PC-9 (cell line): Measurements from ENCODE around the gene OBI1.

Experiments used
- EZH2 ChIP-seq: fragments of 200-600 bp; sonication (generic); IDR thresholded peaks from 2 replicates; pipeline ENCODE4 v1.8.0; 2017; ENCODE audit warnings: antibody characterized with exemption, low read depth
- TF ChIP-seq, protein P1 (sequence below): fragments of 200-600 bp; sonication (generic); conservative IDR thresholded peaks from 2 replicates; pipeline ENCODE4 v1.6.1; 2017; ENCODE audit warnings: mixed run types, antibody characterized with exemption, mild to moderate bottlenecking, moderate library complexity

DNA sequence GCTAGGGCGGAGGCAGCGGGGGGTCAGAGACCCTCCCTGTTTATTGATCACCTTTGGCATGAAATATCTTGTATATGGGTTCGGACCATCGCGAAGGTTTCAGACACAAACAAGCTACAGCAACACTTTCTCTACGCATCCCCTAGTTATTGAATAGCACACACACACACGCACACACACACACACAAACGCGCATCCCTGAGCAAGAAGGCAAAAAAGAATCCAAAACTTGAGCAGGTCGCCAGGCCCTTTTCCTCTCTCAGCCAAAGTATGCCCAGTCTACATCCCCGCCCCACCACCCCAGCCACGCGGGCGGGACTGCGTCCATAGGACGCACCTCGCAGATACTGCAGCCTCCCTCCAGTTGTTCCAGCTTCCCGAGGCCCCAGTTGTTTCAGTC is 71.6 kb downstream of the OBI1 start:
- TF ChIP-seq, protein P1, sequence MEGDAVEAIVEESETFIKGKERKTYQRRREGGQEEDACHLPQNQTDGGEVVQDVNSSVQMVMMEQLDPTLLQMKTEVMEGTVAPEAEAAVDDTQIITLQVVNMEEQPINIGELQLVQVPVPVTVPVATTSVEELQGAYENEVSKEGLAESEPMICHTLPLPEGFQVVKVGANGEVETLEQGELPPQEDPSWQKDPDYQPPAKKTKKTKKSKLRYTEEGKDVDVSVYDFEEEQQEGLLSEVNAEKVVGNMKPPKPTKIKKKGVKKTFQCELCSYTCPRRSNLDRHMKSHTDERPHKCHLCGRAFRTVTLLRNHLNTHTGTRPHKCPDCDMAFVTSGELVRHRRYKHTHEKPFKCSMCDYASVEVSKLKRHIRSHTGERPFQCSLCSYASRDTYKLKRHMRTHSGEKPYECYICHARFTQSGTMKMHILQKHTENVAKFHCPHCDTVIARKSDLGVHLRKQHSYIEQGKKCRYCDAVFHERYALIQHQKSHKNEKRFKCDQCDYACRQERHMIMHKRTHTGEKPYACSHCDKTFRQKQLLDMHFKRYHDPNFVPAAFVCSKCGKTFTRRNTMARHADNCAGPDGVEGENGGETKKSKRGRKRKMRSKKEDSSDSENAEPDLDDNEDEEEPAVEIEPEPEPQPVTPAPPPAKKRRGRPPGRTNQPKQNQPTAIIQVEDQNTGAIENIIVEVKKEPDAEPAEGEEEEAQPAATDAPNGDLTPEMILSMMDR = no peak
- no peak for TF ChIP-seq EZH2
